Stimulated activated CD4-positive, alpha-beta T cell treated with anti-CD3 and anti-CD28 coated beads, Interleukin-4, amount 100 ng/mL, for 4 hours (primary cell): ENCODE results near the gene ANKRD10.

Source experiments
- DNase-seq, 2 experiments: peaks; one replicate each; pipeline ENCODE4 v3.0.0-alpha.2; 2020

The ANKRD10 gene

GRCh38 chr13:110944968-110945927 lies 30.4 kb upstream of the ANKRD10 start:
- no peak for DNase-seq

GRCh38 chr13:110944121-110944967 lies 29.5 kb upstream of the ANKRD10 start:
- DNase-seq, result peak; percentile 17 to 27

GRCh38 chr13:110942248-110942981 lies 27.5 kb upstream of the ANKRD10 start:
- peak; percentile 20 to 21 for DNase-seq

- no peak for DNase-seq
Observed at GRCh38 chr13:110938662-110939421, 24.0 kb upstream of the ANKRD10 start.

GRCh38 chr13:110937511-110938285 lies 22.8 kb upstream of the ANKRD10 start:
- no peak for DNase-seq

GRCh38 chr13:110936519-110936918 lies 21.6 kb upstream of the ANKRD10 start:
- DNase-seq, result no peak

GRCh38 chr13:110932588-110932987 lies 17.7 kb upstream of the ANKRD10 start:
- no peak for DNase-seq

GRCh38 chr13:110929104-110929777 lies 14.4 kb upstream of the ANKRD10 start:
- DNase-seq, result no peak

GRCh38 chr13:110925023-110925612 lies 10.2 kb upstream of the ANKRD10 start:
- no peak for DNase-seq

GRCh38 chr13:110924639-110924934 lies 9.7 kb upstream of the ANKRD10 start:
- no peak for DNase-seq

- DNase-seq, result no peak
Observed at GRCh38 chr13:110923777-110924638, 9.1 kb upstream of the ANKRD10 start.

GRCh38 chr13:110923086-110923485 lies 8.2 kb upstream of the ANKRD10 start:
- DNase-seq, result no peak

- no peak for DNase-seq
Observed at GRCh38 chr13:110922506-110922905, 7.6 kb upstream of the ANKRD10 start.

GRCh38 chr13:110921695-110922094 lies 6.8 kb upstream of the ANKRD10 start:
- no peak for DNase-seq

- DNase-seq, result no peak
Observed at GRCh38 chr13:110921209-110921608, 6.3 kb upstream of the ANKRD10 start.

- DNase-seq, result no peak
Observed at GRCh38 chr13:110920038-110920437, 5.2 kb upstream of the ANKRD10 start.

GRCh38 chr13:110916301-110917142 lies 1.7 kb upstream of the ANKRD10 start:
- DNase-seq, result no peak

GRCh38 chr13:110915874-110916206 lies 971 bp upstream of the ANKRD10 start:
- no peak for DNase-seq
